Lung (tissue), 12 donors: Measurements from ENCODE around the gene LPAR3. TPM values are rescaled to one million over a fixed set of nuclear protein-coding genes. Genes with fewer than 3 reads are reported as not detected.

Experiments used
- ATAC-seq: fragments of 200-7000 bp; cut with Tn5 transposase; one replicate; pipeline ENCODE4 v1.9.1; 2020; ENCODE audit warnings: moderate number of reproducible peaks; ENCODE audit not compliant: insufficient read depth, low FRiP score
- DNase-seq, 3 donors: peaks; one replicate each; pipeline ENCODE4 v3.0.0-alpha.2; 2013 to 2017
- H3K27ac ChIP-seq, 2 donors: one replicate each; pipeline ENCODE4 v1.5.1; 2013; ENCODE audit warnings: mild to moderate bottlenecking in 2 of 2, moderate library complexity in 2 of 2, control low read depth in 1 of 2, inconsistent platforms in 1 of 2, low read depth in 1 of 2, low read length in 1 of 2
- H3K27me3 ChIP-seq, 3 donors: one replicate each; pipeline ENCODE4 v1.5.1; 2013; ENCODE audit warnings: low read length in 2 of 3; ENCODE audit not compliant: control insufficient read depth in 3 of 3, insufficient read depth in 3 of 3
- H3K36me3 ChIP-seq, 4 donors: one replicate each; pipeline ENCODE4 v1.5.1; 2013; ENCODE audit warnings: low read length in 4 of 4, mild to moderate bottlenecking in 1 of 4, moderate library complexity in 1 of 4; ENCODE audit not compliant: control insufficient read depth in 4 of 4, insufficient read depth in 4 of 4
- H3K4me1 ChIP-seq, 5 donors: one replicate each; pipeline ENCODE4 v1.5.1; 2013; ENCODE audit warnings: low read length in 5 of 5, mild to moderate bottlenecking in 2 of 5, moderate library complexity in 1 of 5; ENCODE audit not compliant: control insufficient read depth in 5 of 5, insufficient read depth in 5 of 5
- H3K4me3 ChIP-seq: one replicate; pipeline ENCODE4 v1.5.1; 2013; ENCODE audit warnings: mild to moderate bottlenecking, control low read depth, moderate library complexity
- H3K9ac ChIP-seq, 2 donors: one replicate each; pipeline ENCODE4 v1.5.1; 2013; ENCODE audit warnings: low read length in 2 of 2, control low read depth in 1 of 2; ENCODE audit not compliant: insufficient read depth in 1 of 2
- H3K9me3 ChIP-seq, 4 donors: one replicate each; pipeline ENCODE4 v1.5.1; 2013; ENCODE audit warnings: low read length in 3 of 4, mild to moderate bottlenecking in 1 of 4, moderate library complexity in 1 of 4; ENCODE audit not compliant: control insufficient read depth in 4 of 4, insufficient read depth in 3 of 4
- WGBS, 2 donors: extraction: QIAGEN DNeasy Blood & Tissue Kit; methylation state at CpG; one replicate each; pipeline ENCODE4 v1.1.7; 2013; 5-methylcytosine and 5-hydroxymethylcytosine counted together
- polyA plus RNA-seq, 2 donors: library from polyadenylated mRNA; stranded (reverse); fragments of 200-250 nt; gene quantifications; one replicate each; pipeline ENCODE4 v1.2.1, GENCODE V29; 2013
- total RNA-seq, 2 donors: library from RNA; depleted of rRNA in 1 of 2; stranded (reverse); fragments of >200 nt in 1 of 2; gene quantifications; one replicate each; pipeline ENCODE4 v1.2.1, GENCODE V29; 2014 to 2021
- TF ChIP-seq, protein P1 (sequence below): IDR thresholded peaks from 2 replicates; pipeline ENCODE4 v1.5.1; 2012; ENCODE audit warnings: mild to moderate bottlenecking; ENCODE audit errors: control extremely low read depth, extremely low read depth
- donor health status: control.
- donor health status: control.
- donor health status: Bipolar disorder and iron deficiency.
- donor health status: healthy.
- donor health status: DM: yes; HTN: yes; CAD: no.

LPAR3 gene
- total and polyA plus RNA-seq, 4 donors = 0.98 to 8.3 (median 5.3) TPM

DNA sequence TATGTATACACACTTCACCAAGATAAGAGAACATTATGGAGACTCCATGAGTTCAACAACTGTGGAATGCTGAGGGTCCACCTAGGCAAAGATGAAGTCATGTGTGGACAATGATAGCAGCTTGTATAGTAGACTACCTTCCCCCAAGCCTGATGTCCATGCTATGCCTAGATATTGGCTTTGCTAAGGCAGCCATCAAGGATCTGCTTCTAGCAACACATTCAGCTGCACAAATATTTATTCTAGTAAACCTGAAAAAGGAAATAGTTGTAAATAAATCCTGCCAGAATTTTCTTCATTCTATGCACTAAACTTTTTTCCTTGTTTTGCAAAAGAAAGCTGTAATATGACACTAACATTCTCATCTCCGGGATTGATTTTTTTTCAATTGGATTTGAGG lies 7.0 kb upstream of the LPAR3 start:
- H3K9me3 ChIP-seq = peaks cover 0 to 5% (median 0%) of the 10 kb centered on the region in 4 donors
- peaks cover 0 to 3% (median 0%) of the 10 kb centered on the region in 5 donors for H3K4me1 ChIP-seq
- no peak for DNase-seq
- 66 to 81% methylated on average over 1 of the region's 1 CpG for WGBS, 2 donors
- TF ChIP-seq, protein P1, sequence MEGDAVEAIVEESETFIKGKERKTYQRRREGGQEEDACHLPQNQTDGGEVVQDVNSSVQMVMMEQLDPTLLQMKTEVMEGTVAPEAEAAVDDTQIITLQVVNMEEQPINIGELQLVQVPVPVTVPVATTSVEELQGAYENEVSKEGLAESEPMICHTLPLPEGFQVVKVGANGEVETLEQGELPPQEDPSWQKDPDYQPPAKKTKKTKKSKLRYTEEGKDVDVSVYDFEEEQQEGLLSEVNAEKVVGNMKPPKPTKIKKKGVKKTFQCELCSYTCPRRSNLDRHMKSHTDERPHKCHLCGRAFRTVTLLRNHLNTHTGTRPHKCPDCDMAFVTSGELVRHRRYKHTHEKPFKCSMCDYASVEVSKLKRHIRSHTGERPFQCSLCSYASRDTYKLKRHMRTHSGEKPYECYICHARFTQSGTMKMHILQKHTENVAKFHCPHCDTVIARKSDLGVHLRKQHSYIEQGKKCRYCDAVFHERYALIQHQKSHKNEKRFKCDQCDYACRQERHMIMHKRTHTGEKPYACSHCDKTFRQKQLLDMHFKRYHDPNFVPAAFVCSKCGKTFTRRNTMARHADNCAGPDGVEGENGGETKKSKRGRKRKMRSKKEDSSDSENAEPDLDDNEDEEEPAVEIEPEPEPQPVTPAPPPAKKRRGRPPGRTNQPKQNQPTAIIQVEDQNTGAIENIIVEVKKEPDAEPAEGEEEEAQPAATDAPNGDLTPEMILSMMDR = no peak
- H3K27me3 ChIP-seq = peaks cover 0 to 11% (median 4%) of the 10 kb centered on the region in 3 donors
- H3K9ac ChIP-seq = no peak overlapping the region
- H3K36me3 ChIP-seq = no peaks in the 10 kb centered on the region
- no peak overlapping the region for H3K4me3 ChIP-seq
- no peak overlapping the region for H3K27ac ChIP-seq
- ATAC-seq = no peak

DNA sequence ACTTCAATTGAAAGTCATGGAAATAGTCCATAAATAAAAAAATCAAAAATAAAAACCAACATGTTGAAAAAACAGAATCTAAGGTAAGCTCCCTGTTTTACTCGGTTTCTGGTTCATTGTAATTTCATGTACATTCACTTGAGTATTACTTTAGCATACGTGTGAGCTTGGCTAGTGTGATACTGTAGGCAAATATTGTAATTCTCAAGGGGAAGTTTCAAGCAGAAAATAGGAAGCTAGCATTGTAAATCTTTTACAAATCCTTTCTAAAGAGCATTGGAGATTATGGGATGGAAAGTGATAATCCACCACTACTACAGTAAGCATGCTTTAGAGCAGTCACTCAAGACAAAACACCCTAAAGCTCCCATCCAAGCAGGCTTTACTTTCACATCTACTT lies 3.3 kb upstream of the LPAR3 start:
- 72% methylated on average over 2 of the region's 2 CpGs for WGBS, 2 donors
- ATAC-seq = no peak
- H3K27me3 ChIP-seq = peaks cover 0 to 40% (median 24%) of the 10 kb centered on the region in 3 donors

DNA sequence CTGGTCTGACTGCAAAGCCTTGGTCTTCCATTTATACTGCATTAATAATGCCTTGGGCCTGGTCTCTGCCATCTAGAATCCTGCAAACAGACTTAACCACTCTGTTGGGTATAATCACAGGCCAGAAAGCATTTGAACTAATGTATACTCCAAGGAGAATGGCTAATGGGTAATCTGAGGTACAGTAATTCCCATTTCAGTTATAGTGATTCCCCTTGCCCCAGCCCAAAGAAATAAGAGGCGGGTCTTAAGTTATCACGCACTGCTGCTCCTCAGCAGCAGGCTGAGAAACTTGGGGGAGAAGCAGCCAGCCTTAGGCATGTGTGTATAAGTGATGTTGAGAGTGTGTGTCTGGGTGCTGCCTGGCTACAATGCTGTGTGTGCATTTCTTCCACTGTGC lies 2.4 kb downstream of the LPAR3 start:
- H3K27ac ChIP-seq = no peak overlapping the region
- H3K9ac ChIP-seq = no peak overlapping the region
- ATAC-seq (no peak), DNase-seq (no peak)
- no peaks in the 10 kb centered on the region for H3K36me3 ChIP-seq
- TF ChIP-seq, protein P1 = no peak
- H3K9me3 ChIP-seq = peaks cover 0 to 4% (median 0%) of the 10 kb centered on the region in 4 donors
- WGBS, 2 donors = 89 to 96% methylated on average over 2 of the region's 2 CpGs
- H3K4me3 ChIP-seq = no peak overlapping the region
- H3K4me1 ChIP-seq = peaks cover 0 to 9% (median 4%) of the 10 kb centered on the region in 5 donors
- H3K27me3 ChIP-seq = peaks cover 0 to 35% (median 25%) of the 10 kb centered on the region in 3 donors

More for the DNA sequence above, 3.3 kb upstream of the LPAR3 start:
- Histone ChIP-seq H3K4me3 (no peak overlapping the region), H3K36me3 (no peaks in the 10 kb centered on the region), H3K9ac (no peak overlapping the region), H3K27ac (no peak overlapping the region), H3K4me1 (peaks cover 0 to 10% (median 3%) of the 10 kb centered on the region in 5 donors), H3K9me3 (peaks cover 0 to 1% (median 0%) of the 10 kb centered on the region in 4 donors)
- no peak for DNase-seq
- TF ChIP-seq, protein P1 = no peak

DNA sequence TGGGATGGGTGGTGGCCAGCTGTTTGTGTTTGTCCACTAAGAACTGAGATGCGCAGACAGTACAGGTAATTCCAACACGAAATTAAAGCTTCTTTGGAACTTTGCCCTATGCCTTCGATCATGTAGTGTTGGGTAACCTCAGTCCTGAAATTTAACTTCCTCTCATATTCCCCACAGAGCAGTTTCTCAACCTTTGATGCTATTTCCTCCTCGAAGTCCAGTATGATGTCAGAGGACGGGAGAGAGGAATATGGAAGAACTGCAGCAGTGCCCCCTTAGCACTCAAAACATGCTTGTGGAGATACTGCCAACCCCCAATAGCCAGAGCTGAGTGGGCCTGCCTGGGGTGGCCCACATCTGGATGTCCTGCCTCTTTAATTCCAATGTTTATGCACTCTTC lies 3.6 kb downstream of the LPAR3 start:
- H3K36me3 ChIP-seq = no peaks in the 10 kb centered on the region
- H3K27me3 ChIP-seq = peaks cover 0 to 24% (median 15%) of the 10 kb centered on the region in 3 donors
- H3K4me3 ChIP-seq = no peak overlapping the region
- peaks cover 0 to 16% (median 11%) of the 10 kb centered on the region in 5 donors for H3K4me1 ChIP-seq
- TF ChIP-seq, protein P1 = no peak
- ATAC-seq = no peak
- WGBS, 2 donors = 35 to 64% methylated on average over 5 of the region's 5 CpGs
- peaks cover 0 to 4% (median 0%) of the 10 kb centered on the region in 4 donors for H3K9me3 ChIP-seq
- H3K27ac ChIP-seq = no peak overlapping the region
- H3K9ac ChIP-seq = no peak overlapping the region
- no peak for DNase-seq
